NCI-H748 (cell line): ENCODE results near the gene TTLL6.
"Not testable (repeated sequence)": the region's sequence is repeated elsewhere in the genome, so short reads cannot be mapped to it uniquely, and the experiment has no call there.

ENCODE experiments used
- DNase-seq: peaks from one replicate; lab custom pipeline; 2025; ENCODE audit not compliant: unreplicated experiment; lab: John Stamatoyannopoulos, UW

Gene TTLL6

DNA sequence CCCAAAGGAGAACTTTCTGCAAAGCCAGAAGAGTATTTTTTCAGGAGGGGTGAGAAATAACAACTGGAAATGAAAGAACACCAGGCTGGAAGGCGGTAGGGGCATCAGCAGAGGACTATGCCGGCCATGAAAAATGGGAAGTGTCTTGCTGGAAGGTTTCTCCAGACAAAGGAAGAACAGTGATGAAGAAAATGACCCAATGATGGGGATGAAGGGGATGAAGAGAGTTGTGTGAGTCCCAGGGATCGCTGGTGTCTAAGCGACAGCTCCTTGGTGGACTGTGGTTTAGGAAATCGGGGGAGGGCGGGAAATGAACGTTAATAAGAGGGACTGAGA is 623 bp downstream of the TTLL6 start:
- peak; percentile 70 for DNase-seq

DNA sequence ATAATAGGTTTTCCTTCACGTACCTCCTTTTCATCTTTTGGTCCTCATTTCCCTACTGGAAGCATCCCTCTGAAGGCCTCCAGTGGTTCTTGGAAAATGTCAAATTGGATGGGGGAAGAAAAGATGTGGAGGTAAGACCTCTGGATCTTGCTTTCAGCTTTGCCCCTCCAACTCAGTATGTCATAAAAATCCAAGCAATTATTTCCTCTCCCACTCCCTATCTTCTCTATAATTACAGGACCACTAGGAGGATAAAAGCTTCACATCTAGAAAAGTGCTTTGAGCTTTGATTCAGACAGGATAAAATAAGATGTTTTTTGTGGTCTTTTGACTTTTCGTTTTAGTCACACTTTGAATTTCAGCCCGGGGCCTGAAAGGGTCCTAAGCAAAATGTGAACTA is 1.7 kb downstream of the TTLL6 start:
- DNase-seq = no peak

GRCh38 chr17:48814504-48814903 is 2.5 kb downstream of the TTLL6 start:
- DNase-seq = peak; percentile 43

GRCh38 chr17:48812001-48812400 is 5.0 kb downstream of the TTLL6 start:
- no peak for DNase-seq

- DNase-seq = no peak
Observed at GRCh38 chr17:48809182-48809581, 7.8 kb downstream of the TTLL6 start.

DNA sequence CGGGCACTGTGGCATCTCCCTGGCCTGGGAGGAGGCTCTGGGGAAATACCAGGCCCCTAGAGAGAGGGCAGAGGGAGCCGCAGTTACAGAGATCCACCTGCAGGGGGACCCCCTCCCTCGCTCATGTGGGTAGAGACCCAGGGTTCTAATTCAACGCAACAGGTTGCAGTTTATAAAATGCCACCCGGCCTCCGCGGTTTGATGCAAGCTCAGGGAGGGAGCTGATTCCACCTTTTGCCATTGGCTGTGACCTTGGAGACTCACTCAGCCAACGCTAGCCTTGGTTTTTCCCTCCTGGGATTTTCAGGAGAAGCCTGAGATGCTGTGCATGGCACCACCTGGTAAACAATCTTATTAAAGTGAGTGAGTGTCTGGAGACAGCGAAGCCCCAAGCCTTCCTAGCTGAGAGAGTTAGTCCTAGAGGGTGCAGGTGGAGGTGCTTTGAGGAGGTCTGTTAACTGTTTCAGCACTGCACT is 12.1 kb downstream of the TTLL6 start:
- peak; percentile 57 for DNase-seq

DNA sequence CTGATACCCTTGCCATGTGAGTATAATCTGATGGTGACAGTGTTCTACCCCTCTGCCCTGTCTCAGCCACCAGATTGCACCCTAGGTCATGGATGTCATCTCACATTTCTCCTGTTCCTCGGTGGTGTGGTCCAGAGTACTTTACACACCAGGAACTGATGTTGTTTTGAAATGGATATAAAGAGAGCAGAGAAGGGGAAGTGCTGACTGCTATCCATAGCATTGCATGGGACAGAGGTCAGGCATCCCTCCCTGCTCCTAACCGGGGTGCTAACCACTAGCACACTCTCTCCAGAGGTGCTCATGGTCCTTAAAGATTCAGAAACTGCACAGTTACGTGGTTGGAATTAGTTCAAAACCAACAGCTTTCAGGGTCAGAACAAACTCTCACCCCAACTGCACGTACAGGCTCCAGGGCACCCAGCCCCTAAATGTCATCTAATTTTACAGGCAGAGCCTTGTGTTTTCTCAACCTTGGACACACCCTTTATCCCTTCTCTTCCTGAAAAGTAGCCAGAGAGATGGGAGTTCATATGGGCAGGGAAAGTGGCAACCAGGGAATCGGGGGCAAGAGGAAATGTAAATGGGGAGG is 16.3 kb downstream of the TTLL6 start:
- DNase-seq = no peak

DNA sequence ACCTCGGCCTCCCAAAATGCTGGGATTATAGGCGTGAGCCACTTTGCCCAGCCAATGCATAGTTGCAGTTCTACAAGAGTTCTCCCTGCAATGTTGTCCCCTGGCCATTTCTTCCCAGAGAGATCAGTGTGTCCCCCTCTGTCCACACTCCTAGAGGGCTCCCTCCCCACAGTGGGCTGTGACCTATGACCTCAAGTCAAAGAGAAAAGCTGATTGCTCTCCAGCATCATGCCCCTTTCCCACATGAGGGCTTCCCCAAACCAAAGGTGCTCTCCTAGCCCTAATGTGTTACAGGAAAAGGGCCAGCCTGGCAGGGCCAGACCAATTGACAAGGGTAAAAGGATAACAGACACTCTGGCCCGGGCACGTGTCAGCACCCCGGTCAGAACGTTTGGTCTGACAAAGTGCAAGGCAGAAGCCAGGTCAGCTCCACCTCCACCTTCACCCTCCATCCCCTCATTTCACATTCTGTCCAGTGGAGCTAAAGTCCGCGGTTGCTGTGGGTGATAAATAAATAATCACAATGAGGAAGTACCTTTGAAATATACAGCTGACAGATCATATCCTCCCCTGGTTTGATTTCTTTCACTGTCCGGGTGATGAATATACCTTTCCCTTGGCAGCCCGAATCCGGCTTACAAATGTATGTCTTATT is 17.8 kb downstream of the TTLL6 start:
- DNase-seq = no peak

GRCh38 chr17:48796163-48796522 is 20.9 kb downstream of the TTLL6 start:
- not testable (repeated sequence) for DNase-seq

GRCh38 chr17:48795444-48796162 is 21.4 kb downstream of the TTLL6 start:
- DNase-seq = no peak

- no peak for DNase-seq
Observed at GRCh38 chr17:48792033-48792798, 24.8 kb downstream of the TTLL6 start.

- peak; percentile 59 for DNase-seq
Observed at GRCh38 chr17:48791128-48792032, 25.6 kb downstream of the TTLL6 start.

GRCh38 chr17:48790607-48791127 is 26.4 kb downstream of the TTLL6 start:
- DNase-seq = no peak

DNA sequence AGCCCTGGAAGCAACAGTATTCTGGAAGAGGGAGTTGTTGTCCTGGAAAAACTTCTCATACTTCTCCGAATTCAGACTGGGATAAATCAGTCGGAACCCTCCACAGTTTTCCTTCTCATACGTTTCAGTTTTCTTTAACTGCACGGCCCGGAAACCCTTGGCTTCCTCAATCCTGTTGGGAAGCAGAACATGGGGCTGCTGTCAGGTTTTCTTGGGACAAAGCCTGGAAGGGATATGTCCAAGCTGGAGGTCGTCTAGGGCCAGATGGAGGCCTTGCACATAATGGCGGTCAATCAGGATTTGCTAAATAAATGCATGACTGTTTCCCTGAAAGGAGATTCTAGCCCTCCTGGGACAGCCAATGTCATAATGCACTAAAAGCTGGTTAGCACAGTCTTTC is 29.2 kb downstream of the TTLL6 start:
- no peak for DNase-seq

DNA sequence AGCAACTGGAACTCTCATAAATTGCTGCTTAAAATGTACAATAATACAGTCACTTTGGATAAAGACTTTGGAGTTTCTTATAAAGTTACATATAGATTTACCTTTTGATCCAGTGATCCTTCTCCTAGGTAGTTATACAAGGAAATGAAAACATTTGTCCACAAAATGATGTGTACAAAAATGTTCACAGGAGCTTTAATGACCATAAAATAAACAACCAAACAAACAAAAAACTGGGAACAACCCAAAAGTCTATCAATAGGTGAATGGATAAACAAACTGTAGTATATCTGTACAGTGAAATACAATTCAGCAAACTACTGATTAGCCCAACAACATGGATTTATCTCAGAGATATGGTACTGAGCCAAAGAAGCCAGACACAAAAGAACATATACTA is 37.6 kb downstream of the TTLL6 start:
- DNase-seq = no peak

DNA sequence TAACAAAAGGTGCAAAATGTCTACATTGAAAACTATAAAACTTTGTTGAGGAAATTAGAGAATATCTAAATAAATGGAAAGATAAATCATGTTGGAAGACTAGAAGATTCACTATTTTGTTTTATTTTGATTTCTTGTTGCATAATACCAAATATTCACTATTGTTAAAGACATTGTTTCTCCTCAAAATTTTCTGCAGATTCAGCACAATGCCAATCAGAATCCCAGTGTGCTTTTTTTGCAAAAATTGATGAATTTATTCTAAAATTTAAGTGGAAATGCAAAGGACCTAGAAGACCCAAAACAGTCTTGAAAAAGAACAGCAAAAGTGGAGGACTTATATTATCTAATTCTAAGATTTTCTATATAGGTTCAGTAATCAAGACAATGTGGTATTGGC is 40.4 kb downstream of the TTLL6 start:
- no peak for DNase-seq

DNA sequence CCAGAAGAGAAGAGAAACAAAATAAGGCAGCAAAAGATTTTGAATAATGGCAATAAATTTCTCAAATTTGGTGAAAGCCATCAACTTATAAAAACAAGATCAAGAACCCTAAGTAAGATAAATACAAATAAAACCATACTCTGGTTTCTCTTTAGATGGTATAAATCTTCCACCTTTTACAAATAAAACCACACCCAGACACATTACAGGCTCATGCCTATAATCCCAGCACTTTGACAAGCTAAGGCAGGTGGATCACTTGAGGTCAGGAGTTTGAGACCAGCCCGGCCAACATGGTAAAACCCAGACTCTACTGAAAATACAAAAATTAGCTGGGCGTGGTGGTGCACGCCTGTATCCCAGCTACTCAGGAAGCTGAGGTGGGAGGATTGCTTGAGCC is 43.8 kb downstream of the TTLL6 start:
- DNase-seq = no peak

GRCh38 chr17:48770954-48771353 is 46.1 kb downstream of the TTLL6 start:
- DNase-seq = no peak

DNA sequence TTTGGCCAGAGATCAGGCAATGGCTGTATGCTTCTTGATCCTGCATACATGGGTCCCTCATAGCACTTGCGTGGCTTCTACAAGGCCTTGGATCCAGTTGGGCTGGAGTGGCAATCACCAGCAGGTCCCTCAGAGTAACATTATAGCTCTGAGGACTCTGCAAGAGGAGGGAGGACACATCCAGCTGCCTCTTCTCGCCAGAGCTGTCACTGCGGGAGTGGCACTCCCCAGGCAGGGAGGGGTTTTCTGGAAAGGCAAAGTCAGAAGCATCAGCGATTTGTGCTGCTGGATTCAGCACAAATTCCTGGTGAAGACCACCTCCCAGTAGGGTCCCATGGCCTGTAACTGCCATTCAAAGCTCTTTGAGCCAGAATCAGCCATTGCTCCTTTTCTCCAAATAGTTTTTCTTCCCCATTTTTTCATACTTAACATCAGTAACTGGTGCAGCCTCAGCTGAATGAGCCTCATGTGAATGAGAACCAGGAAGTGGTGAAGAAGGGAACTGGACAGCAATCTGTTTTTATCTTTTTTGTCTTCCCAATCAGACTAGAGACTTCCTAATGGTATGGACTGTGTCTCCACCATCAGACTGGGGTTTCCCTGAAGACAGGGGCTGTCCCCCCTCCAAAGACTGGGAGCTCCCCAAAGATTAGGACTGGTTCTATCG is 47.9 kb downstream of the TTLL6 start:
- no peak for DNase-seq

- DNase-seq = no peak
Observed at GRCh38 chr17:48767263-48767774, 49.7 kb downstream of the TTLL6 start.
